Transverse colon (tissue), 4 donors: Measurements from ENCODE around the gene KATNIP.

Experiments used
- EP300 ChIP-seq: sonication (generic); formaldehyde crosslinking; IDR thresholded peaks from one replicate; pipeline ENCODE4 v1.6.1; 2017; ENCODE audit warnings: antibody characterized with exemption, low read depth
- POLR2A ChIP-seq: fragments of 450-650 bp; IDR thresholded peaks from one replicate; pipeline ENCODE4 v1.6.1; 2016; ENCODE audit warnings: antibody characterized with exemption, mild to moderate bottlenecking, moderate library complexity
- POLR2AphosphoS5 ChIP-seq, 3 donors: sonication (generic); formaldehyde crosslinking; IDR thresholded peaks; one replicate each; pipeline ENCODE4 v1.6.1; 2016; ENCODE audit warnings: antibody characterized with exemption in 3 of 3
- TF ChIP-seq, protein P1 (sequence below), 5 experiments: fragments of 200-600 bp in 3 of 5; fragments of 450-650 bp in 2 of 5; sonication (generic) in 3 of 5; IDR thresholded peaks; 1 replicate in 2 of 5; 2 replicates in 3 of 5; pipeline ENCODE4 v1.5.1; 2016 to 2017; ENCODE audit warnings: antibody characterized with exemption in 5 of 5, inconsistent platforms in 3 of 5, mild to moderate bottlenecking in 2 of 5, moderate library complexity in 1 of 5

DNA sequence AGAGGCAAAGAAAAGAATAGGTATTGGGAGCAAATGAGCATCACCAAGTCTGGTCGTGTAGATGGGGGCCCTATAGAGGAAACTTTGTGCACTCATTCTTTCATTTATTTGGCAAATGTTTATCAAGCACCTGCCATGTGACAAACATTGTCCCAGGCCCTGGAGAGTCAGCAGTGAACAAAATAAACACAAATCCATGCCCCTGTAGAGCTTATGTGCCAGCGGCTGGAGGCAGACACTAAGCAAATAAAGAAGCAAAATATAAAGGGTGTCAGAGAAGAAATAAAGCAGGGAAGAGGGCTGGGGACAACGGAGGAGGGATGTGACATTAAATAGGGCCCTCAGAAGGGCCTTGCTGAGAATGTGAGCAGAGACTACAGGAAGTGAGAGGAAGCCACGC is 45.5 kb downstream of the KATNIP start:
- no peak for TF ChIP-seq POLR2AphosphoS5 (IDR thresholded peaks at IDR 0.05)
- no peak for TF ChIP-seq EP300
- TF ChIP-seq, protein P1, sequence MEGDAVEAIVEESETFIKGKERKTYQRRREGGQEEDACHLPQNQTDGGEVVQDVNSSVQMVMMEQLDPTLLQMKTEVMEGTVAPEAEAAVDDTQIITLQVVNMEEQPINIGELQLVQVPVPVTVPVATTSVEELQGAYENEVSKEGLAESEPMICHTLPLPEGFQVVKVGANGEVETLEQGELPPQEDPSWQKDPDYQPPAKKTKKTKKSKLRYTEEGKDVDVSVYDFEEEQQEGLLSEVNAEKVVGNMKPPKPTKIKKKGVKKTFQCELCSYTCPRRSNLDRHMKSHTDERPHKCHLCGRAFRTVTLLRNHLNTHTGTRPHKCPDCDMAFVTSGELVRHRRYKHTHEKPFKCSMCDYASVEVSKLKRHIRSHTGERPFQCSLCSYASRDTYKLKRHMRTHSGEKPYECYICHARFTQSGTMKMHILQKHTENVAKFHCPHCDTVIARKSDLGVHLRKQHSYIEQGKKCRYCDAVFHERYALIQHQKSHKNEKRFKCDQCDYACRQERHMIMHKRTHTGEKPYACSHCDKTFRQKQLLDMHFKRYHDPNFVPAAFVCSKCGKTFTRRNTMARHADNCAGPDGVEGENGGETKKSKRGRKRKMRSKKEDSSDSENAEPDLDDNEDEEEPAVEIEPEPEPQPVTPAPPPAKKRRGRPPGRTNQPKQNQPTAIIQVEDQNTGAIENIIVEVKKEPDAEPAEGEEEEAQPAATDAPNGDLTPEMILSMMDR (IDR thresholded peaks at IDR 0.05) = no peak
- no peak for TF ChIP-seq POLR2A
